ENCODE data around the gene NFATC1.
"Not testable (repeated sequence)": the region's sequence is repeated elsewhere in the genome, so short reads cannot be mapped to it uniquely, and the experiment has no call there.

NFATC1 gene

DNA sequence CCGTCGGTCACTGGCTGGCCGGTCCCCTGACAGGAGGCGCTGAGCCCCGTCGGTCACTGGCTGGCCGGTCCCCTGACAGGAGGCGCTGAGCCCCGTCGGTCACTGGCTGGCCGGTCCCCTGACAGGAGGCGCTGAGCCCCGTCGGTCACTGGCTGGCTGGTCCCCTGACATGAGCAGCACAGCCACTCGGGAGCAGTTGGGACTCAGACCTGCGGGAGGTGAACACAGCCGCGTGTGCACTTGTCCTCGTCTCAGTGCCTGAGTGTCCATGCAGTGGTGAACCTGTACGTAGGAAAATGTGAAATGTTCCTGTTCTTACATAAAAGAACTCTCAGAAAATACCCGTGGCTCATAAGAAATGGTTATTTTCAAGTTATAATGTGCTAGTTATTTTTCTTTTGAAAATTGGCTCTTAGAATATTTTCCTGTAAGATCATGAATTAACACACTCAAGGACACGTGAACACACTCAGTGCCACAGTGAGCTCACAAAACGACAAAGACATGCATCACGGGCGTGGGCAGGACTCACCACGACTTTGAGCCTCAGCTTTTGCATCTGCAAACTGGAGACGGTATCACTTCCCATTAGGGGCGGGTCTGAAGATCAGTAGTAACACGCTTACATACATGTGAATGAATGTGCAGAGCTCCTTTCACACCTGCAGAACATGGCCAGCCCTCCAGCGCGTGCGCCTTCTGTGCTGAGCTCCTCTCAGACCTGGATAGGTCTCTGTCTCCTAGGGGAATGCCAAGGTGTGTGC lies 21.1 kb upstream of the NFATC1 start:
- in situ Hi-C loops (cut with HindIII; ENCODE audit: low sequenced_read_pairs) = no loop called here

DNA sequence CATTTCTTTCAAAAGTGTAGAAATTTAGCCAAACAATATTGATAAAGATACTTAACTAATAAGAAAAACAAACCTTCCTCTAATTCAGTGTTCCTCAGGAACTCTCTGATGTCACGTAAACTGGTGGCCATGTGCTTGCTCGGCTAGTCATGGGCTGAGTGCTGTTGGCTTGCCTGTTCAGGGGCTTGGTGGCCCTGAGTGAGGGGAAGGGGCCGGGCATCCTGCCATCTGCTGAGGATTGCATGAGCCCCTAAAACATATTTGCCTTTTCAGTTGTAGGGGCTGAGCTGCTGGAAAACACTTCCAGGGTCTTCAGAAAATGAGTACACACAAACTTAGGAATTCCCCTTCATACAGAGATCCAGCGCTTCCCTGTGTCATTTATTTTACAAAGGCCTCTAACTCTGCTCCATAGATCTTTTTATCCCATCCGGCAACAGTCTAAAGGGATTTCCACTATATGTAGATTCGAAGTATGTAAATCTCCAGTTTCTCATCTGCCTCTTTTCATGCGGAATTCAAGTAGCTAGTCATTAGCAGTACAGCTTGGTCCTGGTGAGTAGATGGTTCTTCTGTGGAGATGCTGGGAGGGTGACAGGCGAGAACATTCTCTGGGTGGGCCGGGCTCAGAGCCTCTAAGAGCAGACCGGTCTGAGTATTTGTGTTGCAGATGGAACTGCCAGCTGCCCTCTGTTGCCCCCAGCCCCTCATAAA lies 20.1 kb upstream of the NFATC1 start:
- in situ Hi-C loops (cut with HindIII; ENCODE audit: low sequenced_read_pairs) = no loop called here

DNA sequence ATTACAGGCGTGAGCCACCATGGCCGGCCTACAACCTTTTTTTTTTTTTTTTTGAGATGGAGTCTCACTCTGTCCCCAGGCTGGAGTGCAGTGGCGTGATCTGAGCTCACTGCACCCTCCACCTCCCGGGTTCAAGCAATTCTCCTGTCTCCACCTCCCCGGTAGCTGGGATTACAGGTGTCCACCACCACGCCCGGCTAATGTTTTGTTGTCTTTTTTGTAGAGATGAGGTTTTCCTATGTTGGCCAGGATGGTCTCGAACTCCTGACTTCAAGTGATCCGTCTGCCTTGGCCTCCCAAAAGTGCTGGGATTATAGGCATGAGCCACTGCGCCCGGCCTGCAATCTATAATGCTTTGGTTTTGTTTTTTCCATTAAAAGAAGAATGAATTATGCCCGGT lies 19.1 kb upstream of the NFATC1 start:
- in situ Hi-C loops (cut with HindIII; ENCODE audit: low sequenced_read_pairs) = not testable (repeated sequence)

DNA sequence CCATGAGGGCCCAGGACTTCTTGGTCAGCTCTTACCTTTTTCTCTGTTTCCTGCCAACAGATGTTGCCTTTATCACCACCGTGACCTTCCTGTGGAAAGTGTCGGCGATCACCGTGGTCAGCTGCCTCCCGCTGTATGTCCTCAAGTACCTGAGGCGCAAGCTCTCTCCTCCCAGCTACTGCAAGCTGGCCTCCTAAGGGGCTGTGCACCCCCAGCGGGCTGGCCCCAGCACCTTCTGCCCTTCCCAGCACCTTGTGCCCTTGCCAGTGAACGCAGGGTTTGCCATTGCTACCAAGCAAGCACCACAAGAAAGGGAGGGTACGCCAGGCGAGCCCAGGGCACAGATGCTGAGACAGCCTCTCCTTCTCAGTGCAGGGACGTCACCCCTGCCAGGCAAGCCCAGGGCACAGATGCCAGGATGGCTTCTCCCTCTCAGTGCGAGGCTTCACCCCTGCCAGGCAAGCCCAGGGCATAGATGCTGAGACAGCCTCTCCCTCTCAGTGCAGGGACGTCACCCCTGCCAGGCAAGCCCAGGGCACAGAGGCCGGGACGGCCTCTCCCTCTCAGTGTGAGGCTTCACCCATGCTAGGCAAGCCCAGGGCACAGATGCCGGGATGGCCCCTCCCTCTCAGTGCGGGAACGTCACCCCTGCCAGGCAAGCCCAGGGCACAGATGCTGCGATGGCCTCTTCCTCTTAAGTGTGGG lies 18.4 kb upstream of the NFATC1 start:
- in situ Hi-C loops (cut with HindIII; ENCODE audit: low sequenced_read_pairs) = no loop called here

DNA sequence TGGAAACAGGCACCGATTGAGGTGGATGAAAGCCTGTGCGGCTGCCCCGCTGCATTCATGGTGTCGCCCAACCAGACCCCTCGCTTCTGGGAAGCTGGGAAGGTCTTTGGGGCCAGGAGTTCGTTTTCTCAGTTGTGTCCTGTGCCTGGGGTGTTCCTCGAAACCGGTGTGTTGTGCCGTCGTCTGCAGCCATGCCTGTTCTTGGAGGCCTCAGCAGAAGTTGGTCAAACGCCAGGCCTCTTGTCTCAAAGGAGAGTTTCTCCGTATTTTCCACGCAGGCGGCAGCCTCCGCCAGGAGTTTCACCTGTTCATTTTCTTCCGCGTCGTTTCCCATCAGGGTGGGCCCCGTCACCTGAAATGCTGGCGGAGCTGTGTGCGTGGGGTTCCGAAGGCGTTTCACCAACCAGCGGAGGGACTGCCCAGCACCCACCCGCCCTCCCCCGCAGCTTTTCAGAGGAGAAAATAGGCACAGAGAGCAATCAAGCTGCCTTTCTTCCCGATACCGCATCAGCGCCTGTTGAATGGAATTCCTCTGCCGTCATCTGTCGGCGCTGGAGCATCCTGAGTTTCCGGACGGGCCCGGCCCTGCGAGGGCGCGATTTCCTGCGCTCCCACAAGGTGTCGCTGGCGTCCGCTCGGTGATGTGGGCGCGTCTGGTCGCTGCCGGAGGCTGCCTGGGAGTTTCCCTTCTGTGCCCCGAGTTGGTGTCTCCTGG lies 17.0 kb upstream of the NFATC1 start:
- in situ Hi-C loops (cut with HindIII; ENCODE audit: low sequenced_read_pairs) = no loop called here

DNA sequence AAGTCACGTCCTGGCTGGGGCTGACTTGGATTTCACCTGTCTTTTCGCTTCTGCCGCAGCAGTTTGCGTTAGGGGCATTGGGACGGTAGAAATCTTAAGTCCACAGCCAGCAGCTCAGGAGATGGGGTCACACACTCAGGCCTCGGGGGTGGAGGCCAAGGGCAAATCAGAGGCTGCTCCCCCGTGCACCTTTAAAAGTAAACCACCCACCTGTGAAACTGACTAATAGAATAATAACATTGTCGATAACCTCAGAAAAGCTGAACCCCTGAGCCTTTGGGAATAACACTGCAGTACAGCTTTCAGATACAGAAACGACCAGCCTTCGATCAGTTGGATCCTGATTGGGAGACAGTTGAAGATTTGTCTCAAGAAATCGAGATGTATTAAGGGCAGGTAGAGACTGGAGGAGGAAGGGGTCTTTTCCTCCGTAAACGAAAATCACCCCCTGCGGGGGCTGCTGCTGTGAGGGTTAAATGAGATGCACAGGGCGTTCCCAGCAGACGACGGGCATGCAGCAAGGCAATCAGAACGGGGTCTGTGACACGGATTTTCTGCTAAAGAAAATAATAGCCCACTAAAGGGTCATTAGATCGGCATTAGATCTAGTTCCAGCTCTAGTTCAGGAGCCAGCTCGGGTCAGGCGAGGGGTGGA lies 16.4 kb upstream of the NFATC1 start:
- in situ Hi-C loops (cut with HindIII; ENCODE audit: low sequenced_read_pairs) = no loop called here

DNA sequence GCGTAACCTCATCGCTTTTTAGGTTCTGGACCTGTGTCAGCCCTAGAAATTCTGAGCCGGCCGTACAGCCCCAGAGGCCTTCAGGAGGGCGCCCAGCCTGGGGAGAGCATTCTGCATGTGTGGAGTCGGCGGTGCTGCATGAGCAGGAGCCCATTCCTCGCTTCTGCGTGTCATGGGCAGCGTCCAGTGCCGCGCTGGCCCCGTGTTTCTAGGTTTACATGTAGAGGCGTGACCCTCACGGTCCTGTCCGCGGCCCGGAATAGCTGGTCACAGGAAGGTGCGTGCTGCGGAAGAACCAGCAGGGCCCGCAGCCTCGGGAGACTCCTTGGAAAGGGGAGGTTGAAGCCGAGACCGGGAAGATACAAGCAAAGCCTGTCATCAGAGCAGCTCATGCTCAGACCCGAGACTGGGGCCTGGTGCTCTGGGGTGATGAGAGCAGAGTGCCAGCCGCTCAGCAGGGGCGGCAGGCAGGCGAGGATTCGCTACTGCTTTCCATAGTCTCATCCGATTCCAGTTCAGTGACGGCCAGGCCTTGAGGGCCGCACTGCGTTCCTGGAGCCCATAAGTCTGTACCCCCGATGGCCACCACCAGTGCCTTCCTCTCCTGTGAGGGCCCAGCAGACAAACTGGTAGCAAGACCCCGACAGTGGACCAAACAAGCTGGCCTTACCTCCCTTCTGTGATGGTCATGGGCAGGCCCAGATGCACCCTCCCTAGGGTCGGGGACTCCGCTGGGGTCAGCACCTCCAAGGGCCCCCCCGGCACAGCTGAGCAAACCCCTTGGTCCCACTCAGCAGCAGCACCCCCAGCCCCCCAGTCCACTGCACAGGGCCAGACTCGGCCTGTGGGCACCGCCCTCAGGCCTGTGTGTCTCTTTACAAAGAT lies 15.6 kb upstream of the NFATC1 start:
- in situ Hi-C loops (cut with HindIII; ENCODE audit: low sequenced_read_pairs) = no loop called here

DNA sequence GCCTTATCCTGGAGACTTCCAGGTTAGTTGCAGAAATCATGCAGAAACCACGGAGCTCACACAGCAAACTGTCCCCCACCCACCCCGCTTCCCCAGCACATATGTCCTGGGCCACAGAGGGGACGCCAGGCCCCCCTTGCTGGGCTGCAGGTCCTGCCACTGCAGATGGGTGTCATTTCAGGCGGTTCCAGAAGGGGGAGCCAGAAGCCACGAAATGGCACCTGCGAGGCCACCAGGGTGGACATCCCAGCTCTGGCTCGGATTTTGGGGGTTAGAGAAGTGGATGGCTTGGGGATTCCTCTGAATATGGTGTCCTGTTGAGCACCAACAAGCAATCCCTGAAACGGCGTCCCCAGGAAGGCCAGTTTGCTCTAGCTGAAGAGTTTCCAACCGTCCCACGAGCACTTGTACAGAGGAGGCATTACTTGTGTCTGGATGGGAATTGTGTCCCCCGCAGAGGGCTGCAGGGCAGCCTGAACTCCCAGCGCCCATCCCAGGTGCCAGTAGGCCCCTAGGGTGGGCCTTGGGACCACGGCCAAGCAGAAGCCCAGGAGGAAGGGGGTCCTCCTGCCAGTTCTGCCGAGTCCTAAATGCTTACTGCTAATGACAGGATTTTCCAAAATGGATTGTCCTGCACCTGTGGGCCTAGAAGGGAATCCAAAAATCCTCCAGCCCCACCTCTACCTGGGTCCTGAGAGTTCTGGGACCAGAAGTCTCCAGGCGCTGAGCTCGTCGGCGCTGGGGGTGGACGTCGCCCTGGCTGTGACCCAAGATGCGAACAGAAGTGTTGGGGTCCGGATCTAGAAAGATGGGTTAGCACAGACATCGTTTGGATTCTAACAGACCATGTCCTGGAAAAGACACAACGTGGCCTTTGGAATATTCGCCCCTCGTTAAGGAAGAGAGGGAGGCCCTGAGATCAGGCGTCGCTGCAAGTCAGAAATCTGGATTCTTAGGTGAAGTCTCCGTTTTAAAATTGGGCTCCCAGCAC lies 14.6 kb upstream of the NFATC1 start:
- in situ Hi-C loops (cut with HindIII; ENCODE audit: low sequenced_read_pairs) = no loop called here

DNA sequence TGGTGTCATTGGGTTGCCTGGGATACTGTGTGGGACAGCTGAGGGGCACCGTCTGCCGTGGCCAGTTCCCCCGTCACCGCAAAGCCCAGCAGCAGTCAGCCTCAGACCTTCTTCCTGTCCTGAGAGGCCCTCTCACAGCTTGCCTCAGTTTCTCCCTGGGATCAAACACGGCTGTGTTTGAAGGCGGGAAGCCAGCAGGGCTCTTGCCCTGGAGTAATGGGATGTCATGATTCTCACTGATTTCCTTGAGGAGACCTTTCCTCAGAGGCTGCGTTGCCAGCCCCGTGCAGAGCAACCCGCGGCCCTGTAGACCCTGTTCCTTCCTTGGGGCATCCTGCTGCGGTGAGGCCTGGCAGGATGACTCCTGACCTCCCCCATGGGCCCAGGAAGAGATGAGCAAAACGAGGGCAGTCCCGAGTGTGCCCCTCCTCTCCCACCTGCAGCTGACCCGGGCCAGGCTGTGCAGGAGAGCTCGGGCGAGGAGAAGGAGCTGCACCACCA lies 13.9 kb upstream of the NFATC1 start:
- in situ Hi-C loops (cut with HindIII; ENCODE audit: low sequenced_read_pairs) = no loop called here

DNA sequence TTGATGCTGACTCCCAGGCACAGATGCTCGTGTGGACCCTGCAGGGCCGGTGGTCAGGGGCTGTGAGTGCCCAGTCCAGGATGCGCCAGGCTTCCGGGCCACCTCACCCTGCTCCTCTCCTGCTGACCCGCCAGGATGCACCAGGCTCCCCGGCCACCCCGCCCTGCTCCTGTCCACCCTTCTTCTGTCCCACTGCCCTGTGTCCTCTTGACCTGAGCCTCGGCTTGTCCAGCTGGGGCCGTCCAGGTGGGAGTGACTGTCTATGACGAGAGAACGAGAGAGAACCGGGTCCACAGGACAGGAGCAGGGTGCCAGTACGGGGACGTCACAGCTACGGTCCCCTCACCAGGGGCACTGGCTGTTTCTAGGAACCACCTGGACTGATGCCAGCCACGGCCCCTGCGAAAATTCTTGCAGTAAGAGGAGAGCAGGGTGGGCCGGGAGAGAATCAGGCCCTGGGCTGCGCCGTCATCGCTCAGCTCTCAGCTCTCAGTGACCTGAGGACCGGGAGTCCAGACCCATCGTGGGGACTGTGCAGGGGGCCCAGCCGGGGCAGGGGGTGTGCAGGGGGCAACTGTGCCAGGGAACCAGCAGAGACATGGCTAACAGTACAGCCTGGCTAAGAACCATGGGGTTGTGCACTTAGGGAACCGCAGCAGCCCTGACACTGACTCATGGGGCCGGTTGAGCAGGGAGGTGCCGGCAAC lies 12.9 kb upstream of the NFATC1 start:
- in situ Hi-C loops (cut with HindIII; ENCODE audit: low sequenced_read_pairs) = no loop called here

DNA sequence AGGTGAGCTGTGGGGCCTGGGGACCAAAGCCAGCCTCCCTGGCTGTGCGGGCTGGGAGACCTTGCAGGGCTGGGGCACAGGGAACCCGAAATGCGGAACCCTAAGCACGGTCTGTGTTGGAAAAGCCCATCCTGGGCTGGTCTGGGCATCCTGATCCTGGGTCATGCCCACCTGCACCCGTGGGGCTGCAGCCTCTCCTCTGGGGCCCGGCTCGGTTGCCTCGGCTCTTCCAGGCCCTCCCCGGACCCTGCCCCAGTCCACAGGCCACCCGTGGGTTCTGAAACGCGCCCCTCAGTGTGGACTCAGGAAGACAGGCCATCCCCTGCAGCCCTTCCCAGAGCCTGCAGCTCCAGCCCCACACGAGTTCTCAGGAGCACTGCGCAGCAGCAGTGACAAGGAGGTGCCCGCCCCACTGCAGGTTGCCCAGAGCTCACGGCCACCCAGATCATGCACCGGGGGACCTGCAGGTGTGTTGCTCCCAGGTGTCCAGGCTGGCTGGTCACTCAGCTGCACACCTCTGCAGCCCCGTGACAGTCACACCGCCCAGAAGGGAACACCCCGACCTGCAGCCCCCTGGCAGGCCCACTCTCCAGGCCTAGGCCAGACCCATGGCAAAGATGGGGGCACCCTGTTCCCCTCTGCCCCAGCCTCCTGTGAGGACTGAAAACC lies 12.2 kb upstream of the NFATC1 start:
- in situ Hi-C loops (cut with HindIII; ENCODE audit: low sequenced_read_pairs) = no loop called here

DNA sequence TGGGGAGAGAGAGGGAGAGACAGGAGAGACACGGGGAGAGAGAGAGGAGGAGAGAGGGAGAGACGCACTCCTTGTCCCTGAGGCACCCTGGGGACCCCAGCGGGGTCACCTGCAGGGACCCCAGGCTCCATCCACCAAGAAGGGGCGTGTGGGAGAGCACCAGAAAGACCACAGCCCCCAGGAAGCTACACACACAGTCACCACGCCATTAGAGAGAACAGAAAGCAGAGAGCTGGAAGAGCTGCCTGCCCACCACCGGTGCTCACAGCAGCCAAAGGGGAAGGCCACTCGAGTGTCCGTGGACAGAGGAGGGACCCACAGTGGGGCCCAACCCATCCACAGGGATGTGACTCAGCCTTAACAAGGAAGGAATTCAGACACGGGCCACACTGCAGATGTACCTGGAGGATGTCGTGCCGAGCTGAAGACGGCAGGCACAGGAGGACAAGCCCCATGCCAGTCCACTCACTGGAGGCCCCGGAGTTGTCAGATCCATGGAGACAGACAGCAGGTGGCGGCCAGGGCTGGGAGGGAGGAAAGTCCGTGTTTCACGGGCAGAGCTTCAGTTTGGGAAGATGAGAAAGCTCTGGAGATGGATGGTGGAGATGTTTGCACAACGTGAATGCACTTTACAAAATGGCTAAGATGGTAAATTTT lies 11.5 kb upstream of the NFATC1 start:
- in situ Hi-C loops (cut with HindIII; ENCODE audit: low sequenced_read_pairs) = no loop called here

DNA sequence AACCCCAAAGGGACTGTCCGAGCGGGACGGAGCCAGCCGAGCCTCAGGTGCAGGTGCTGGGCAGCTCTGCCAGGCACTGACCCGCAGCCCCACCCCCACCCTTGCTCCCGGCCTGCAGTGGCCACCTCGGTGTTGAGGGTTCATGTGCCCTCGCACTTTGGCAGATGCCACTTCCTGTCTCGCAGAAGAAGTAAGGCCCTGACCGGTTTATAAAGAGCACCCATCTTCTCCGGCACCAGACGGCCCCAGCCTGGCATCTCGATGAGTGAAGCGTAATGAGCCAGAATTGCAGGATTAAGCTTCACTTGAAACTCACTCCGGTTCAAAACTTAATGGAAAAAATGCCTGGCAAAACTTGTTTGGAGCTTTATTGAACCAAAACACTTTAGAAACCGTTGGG lies 10.9 kb upstream of the NFATC1 start:
- in situ Hi-C loops (cut with HindIII; ENCODE audit: low sequenced_read_pairs) = no loop called here

DNA sequence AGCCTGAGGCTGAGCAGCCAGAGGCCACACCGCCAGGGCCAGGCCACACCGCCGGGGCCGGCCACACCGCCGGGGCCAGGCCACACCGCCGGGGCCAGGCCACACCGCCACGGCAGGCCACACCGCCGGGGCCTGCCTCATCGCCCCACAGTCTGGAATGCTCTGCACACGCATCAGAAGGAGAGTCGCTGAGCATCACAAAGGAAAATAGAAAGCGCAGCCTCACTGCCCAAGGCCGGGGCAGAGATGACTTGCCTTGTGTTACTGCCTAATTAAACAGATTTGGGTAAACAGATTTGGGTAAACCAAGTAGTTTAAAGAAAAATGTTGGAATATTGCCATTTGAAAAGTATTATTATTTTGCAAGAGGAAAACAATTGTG lies 10.4 kb upstream of the NFATC1 start:
- in situ Hi-C loops (cut with HindIII; ENCODE audit: low sequenced_read_pairs) = no loop called here

DNA sequence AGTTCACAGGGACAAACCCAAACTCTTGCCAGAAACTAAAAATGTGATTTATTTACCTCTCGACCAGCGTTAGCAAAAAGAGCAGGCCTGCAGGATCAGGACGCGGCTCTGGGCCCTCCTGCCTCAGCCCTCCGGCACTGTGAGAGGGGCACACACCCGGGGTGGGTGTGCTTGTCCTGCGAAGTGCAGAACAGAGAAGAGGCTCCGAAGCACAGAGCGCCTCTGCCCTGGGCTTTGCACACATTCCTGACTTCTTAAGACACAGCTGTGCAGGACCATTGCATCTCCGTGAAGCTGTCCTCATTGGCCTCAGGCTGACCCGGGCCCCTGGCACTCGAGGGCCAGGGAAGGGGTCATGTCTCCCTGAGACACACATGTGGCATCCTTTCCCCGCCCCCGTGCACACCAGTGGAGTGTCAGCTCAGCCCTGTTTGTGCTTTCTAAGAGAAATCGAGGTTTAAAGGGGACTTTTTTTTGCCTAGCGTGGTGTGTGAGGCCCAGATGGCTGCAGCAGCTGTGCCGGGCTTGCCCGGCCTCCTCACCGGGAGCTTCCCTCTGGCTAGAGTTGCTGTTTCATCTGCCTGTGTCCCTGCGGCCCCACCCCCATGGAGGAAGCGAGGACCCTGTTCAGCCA lies 9.9 kb upstream of the NFATC1 start:
- in situ Hi-C loops (cut with HindIII; ENCODE audit: low sequenced_read_pairs) = no loop called here

DNA sequence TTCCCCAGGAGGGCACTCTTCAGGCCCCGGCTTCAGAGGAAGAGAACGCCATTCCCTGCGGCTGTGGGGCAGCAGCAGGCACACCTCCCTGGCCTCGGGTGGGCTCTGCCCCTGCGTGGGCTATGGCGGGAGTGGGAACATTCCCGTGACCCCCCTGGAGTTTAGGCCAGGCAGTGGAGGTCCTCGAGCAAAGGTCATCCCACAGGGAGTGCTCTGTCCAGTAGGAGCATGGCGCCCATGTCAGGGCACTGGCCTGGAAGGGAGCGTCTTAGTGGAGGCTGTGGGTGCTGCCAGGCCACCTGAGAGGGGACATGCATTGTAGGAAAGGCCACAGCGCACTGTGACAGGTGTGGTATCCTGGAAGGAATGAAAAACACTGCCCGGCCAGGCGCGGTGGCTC lies 9.2 kb upstream of the NFATC1 start:
- in situ Hi-C loops (cut with HindIII; ENCODE audit: low sequenced_read_pairs) = no loop called here
